ENCODE results near the gene TMEM107.
A peak's percentile ranks its signal among the peaks of the same experiment; 100 is the strongest.
"Not testable (repeated sequence)": the region's sequence is repeated elsewhere in the genome, so short reads cannot be mapped to it uniquely, and the experiment has no call there.

Gene TMEM107

GRCh38 chr17:8176197-8176940, at the start of gene TMEM107:
Gene TMEM107 (minus strand): TSS chr17:8176380. CDS start chr17:8176286, 94 bp downstream.
- DNase-seq = peak; percentile 84 to 86

- no peak for DNase-seq
Observed at GRCh38 chr17:8224891-8225812, 49.0 kb upstream of the TMEM107 start.

- peak; percentile 36 to 65 for DNase-seq
Observed at GRCh38 chr17:8223356-8224126, 47.4 kb upstream of the TMEM107 start.

GRCh38 chr17:8222630-8223355, 46.6 kb upstream of the TMEM107 start:
- DNase-seq = peak; percentile 91 to 92

- DNase-seq = no peak
Observed at GRCh38 chr17:8222380-8222629, 46.1 kb upstream of the TMEM107 start.

GRCh38 chr17:8221663-8222379, 45.6 kb upstream of the TMEM107 start:
- DNase-seq = peak; percentile 79 to 91

GRCh38 chr17:8220783-8221662, 44.8 kb upstream of the TMEM107 start:
- DNase-seq = peak; percentile 85 to 91

GRCh38 chr17:8214000-8214399, 37.8 kb upstream of the TMEM107 start:
- DNase-seq = not testable (repeated sequence)

GRCh38 chr17:8212312-8213180, 36.4 kb upstream of the TMEM107 start:
- no peak for DNase-seq

GRCh38 chr17:8210761-8211458, 34.7 kb upstream of the TMEM107 start:
- no peak for DNase-seq

- DNase-seq = peak; percentile 91 to 94
Observed at GRCh38 chr17:8209907-8210760, 34.0 kb upstream of the TMEM107 start, which contains the start of gene AURKB. Gene AURKB (minus strand): TSS chr17:8210575. CDS start chr17:8210224, 351 bp downstream.

- no peak for DNase-seq
Observed at GRCh38 chr17:8206536-8206935, 30.4 kb upstream of the TMEM107 start.

- no peak for DNase-seq
Observed at GRCh38 chr17:8204761-8205555, 28.8 kb upstream of the TMEM107 start.

GRCh38 chr17:8192070-8192815, 16.1 kb upstream of the TMEM107 start:
- DNase-seq = peak in 1 of 2 experiments; percentile 57

GRCh38 chr17:8190506-8190905, 14.3 kb upstream of the TMEM107 start:
- DNase-seq = no peak

- peak; percentile 92 to 99 for DNase-seq
Observed at GRCh38 chr17:8189711-8190477, 13.7 kb upstream of the TMEM107 start, which contains the start of gene BORCS6. Gene BORCS6 (minus strand): TSS chr17:8190180. CDS start chr17:8190140, 40 bp downstream.

Measured in SW 1271 (cell line).